ENCODE data around the gene B3GALNT2. TPM values are rescaled to one million over a fixed set of nuclear protein-coding genes. Genes with fewer than 3 reads are reported as not detected.
"Not testable (repeated sequence)": the region's sequence is repeated elsewhere in the genome, so short reads cannot be mapped to it uniquely, and the experiment has no call there.

The B3GALNT2 gene
- total RNA-seq, 6 donors from 2014 or later: 11.0 to 27.3 (median 22.1) TPM

- no peaks in the 10 kb centered on the region for H3K4me1 ChIP-seq
- H3K9me3 ChIP-seq: no peaks in the 10 kb centered on the region
- no peak overlapping the region for H3K27ac ChIP-seq
- H3K27me3 ChIP-seq: no peaks in the 10 kb centered on the region
- H3K36me3 ChIP-seq: peaks cover 0 to 5% (median 2%) of the 10 kb centered on the region in 4 donors
- no peak for TF ChIP-seq EP300 (IDR thresholded peaks at IDR 0.05)
- no peak for TF ChIP-seq POLR2AphosphoS5 (IDR thresholded peaks at IDR 0.05)
- no peak for TF ChIP-seq POLR2A (IDR thresholded peaks at IDR 0.05)
- TF ChIP-seq, protein P1, sequence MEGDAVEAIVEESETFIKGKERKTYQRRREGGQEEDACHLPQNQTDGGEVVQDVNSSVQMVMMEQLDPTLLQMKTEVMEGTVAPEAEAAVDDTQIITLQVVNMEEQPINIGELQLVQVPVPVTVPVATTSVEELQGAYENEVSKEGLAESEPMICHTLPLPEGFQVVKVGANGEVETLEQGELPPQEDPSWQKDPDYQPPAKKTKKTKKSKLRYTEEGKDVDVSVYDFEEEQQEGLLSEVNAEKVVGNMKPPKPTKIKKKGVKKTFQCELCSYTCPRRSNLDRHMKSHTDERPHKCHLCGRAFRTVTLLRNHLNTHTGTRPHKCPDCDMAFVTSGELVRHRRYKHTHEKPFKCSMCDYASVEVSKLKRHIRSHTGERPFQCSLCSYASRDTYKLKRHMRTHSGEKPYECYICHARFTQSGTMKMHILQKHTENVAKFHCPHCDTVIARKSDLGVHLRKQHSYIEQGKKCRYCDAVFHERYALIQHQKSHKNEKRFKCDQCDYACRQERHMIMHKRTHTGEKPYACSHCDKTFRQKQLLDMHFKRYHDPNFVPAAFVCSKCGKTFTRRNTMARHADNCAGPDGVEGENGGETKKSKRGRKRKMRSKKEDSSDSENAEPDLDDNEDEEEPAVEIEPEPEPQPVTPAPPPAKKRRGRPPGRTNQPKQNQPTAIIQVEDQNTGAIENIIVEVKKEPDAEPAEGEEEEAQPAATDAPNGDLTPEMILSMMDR (IDR thresholded peaks at IDR 0.05): no peak
- no peak overlapping the region for H3K4me3 ChIP-seq
- DNase-seq (no peak), ATAC-seq (ENCODE audit: low FRiP score in 2 of 2) (no peak)
- WGBS, 2 donors: 90 to 94% methylated on average over 3 of the region's 3 CpGs
These were observed 39.2 kb downstream of the B3GALNT2 start for GRCh38 chr1:235465066-235465465.

GRCh38 chr1:235462832-235463231 lies 41.4 kb downstream of the B3GALNT2 start:
- not testable (repeated sequence) for H3K9me3 ChIP-seq; DNase-seq; H3K27ac ChIP-seq; H3K4me3 ChIP-seq; ATAC-seq (ENCODE audit: low FRiP score in 2 of 2); H3K36me3 ChIP-seq; H3K27me3 ChIP-seq; H3K4me1 ChIP-seq
- 97 to 100% methylated on average over 3 of the region's 3 CpGs for WGBS, 2 donors

DNA sequence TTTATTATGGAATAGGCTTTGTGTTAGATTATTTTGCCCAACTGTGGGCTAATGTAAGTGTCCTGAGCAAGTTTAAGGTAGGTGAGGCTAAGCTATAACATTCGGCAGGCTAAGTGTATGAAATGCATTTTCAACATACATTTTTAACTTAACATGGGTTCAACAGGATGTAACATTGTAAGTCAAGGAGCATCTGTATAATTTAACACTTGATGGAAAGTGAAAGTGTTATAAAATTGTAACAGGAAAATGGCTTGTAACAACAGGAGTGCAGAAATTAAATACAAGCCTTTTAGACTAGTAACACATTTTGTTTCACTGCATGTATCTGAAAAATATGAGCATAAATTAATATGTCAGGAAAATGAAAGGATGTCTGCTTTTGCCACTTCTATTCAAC lies 42.3 kb downstream of the B3GALNT2 start:
- no peaks in the 10 kb centered on the region for H3K27me3 ChIP-seq
- no peaks in the 10 kb centered on the region for H3K4me1 ChIP-seq
- no peak overlapping the region for H3K27ac ChIP-seq
- WGBS, 2 donors: 80 to 83% methylated on average over 1 of the region's 1 CpG
- TF ChIP-seq, protein P1 (IDR thresholded peaks at IDR 0.05): no peak
- TF ChIP-seq EP300 (IDR thresholded peaks at IDR 0.05) (no peak), POLR2AphosphoS5 (IDR thresholded peaks at IDR 0.05) (no peak), POLR2A (IDR thresholded peaks at IDR 0.05) (no peak)
- peaks cover 0 to 3% (median 0%) of the 10 kb centered on the region in 4 donors for H3K36me3 ChIP-seq
- DNase-seq (no peak), ATAC-seq (ENCODE audit: low FRiP score in 2 of 2) (no peak)
- H3K9me3 ChIP-seq: no peaks in the 10 kb centered on the region
- H3K4me3 ChIP-seq: no peak overlapping the region

GRCh38 chr1:235460770-235461169 lies 43.5 kb downstream of the B3GALNT2 start:
- Histone ChIP-seq H3K36me3 (peaks cover 0 to 3% (median 0%) of the 10 kb centered on the region in 4 donors), H3K27me3 (no peaks in the 10 kb centered on the region), H3K27ac (no peak overlapping the region), H3K9me3 (no peaks in the 10 kb centered on the region), H3K4me1 (no peaks in the 10 kb centered on the region), H3K4me3 (no peak overlapping the region)
- 78% methylated on average over 5 of the region's 5 CpGs for WGBS, 2 donors
- ATAC-seq (ENCODE audit: low FRiP score in 2 of 2): no peak
- DNase-seq: peak in 1 of 2 donors; percentile 27
- TF ChIP-seq EP300 (IDR thresholded peaks at IDR 0.05) (no peak), POLR2AphosphoS5 (IDR thresholded peaks at IDR 0.05) (no peak), POLR2A (IDR thresholded peaks at IDR 0.05) (no peak)
- TF ChIP-seq, protein P1 (IDR thresholded peaks at IDR 0.05): no peak

DNA sequence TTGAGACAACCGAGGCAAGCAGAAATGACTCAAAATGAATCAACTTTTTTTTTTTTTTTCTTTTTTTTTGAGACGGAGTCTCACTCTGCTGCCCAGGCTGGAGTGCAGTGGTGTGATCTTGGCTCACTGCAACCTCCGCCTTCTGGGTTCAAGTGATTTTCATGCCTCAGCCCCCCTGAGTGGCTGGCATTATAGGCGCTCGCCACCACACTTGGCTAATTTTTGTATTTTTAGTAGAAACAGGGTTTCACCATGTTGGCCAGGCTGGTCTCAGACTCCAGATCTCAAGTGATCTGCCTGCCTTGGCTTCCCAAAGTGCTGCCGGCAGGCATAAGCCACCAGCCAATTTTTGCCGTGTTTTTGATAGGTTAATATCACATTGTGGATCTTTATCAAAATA lies 46.4 kb downstream of the B3GALNT2 start:
- H3K27ac ChIP-seq; ATAC-seq (ENCODE audit: low FRiP score in 2 of 2): not testable (repeated sequence)

DNA sequence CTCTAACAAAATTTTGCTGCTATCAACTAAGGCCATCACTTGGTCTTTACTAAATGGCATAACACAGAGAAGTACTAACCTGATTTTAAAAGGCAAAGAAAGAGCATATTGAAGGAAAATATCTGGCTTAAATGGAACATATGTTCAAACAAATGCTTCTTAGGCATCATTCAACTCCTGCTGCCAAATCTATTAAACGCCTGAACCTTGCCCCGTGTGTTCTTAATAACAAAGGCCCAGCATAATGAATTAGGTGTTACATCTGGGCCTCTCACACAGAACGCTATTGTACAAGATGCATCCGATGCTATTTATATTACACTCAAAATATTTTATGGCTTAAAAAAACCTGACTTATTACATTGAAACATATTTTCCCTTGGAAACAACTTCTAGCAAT lies 48.4 kb downstream of the B3GALNT2 start:
- TF ChIP-seq POLR2AphosphoS5 (IDR thresholded peaks at IDR 0.05) (no peak), POLR2A (IDR thresholded peaks at IDR 0.05) (no peak), EP300 (IDR thresholded peaks at IDR 0.05) (no peak)
- TF ChIP-seq, protein P1 (IDR thresholded peaks at IDR 0.05): no peak
- ATAC-seq (ENCODE audit: low FRiP score in 2 of 2) (no peak), DNase-seq (no peak)
- Histone ChIP-seq H3K27me3 (no peaks in the 10 kb centered on the region), H3K4me3 (no peak overlapping the region), H3K36me3 (peaks cover 0 to 33% (median 1%) of the 10 kb centered on the region in 4 donors), H3K27ac (no peak overlapping the region), H3K9me3 (no peaks in the 10 kb centered on the region), H3K4me1 (peaks cover 0 to 3% (median 0%) of the 10 kb centered on the region in 4 donors)
- WGBS, 2 donors: 70 to 84% methylated on average over 4 of the region's 4 CpGs

More for the DNA sequence above, 46.4 kb downstream of the B3GALNT2 start:
- peaks cover 0 to 18% (median under 1%) of the 10 kb centered on the region in 4 donors for H3K36me3 ChIP-seq
- 93 to 98% methylated on average over 7 of the region's 7 CpGs for WGBS, 2 donors
- not testable (repeated sequence) for H3K4me1 ChIP-seq, H3K27me3 ChIP-seq, DNase-seq, H3K9me3 ChIP-seq, H3K4me3 ChIP-seq

Measured in upper lobe of left lung (tissue), 6 donors.